ENCODE measurements around the gene MCC.

MCC gene

DNA sequence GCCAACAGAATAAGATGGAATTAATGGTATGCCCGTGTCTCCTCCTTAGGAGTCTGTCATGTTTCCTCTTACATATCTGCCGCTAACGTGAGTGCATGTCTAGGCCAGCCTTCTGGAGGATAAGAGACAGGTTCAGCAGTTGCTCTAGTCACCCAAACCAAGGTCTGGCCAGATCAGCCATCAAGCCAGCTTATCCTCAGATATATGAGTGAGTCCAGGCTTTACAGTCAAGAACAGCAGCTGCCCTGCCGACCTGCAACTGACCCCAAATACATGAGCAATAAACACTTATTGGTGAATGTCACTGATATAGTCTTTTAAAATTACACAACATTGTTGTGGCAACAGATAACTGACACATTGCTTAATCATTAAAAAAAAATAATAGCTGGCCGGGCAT is 177.0 kb downstream of the MCC start:
- Histone ChIP-seq H3K9me3 (ENCODE audit: control insufficient read depth, low read depth, low read length) (no peaks in the 10 kb centered on the region), H3K27ac (ENCODE audit: low read length) (no peak overlapping the region), H3K4me3 (ENCODE audit: low read length) (no peak overlapping the region), H3K9ac (ENCODE audit: low read length) (no peak overlapping the region), H3K4me1 (ENCODE audit: control insufficient read depth, low read depth, low read length) (no peaks in the 10 kb centered on the region), H3K27me3 (ENCODE audit: control insufficient read depth, insufficient read depth, low read length) (no peaks in the 10 kb centered on the region), H3K36me3 (ENCODE audit: control insufficient read depth, low read depth, low read length) (no peaks in the 10 kb centered on the region)

DNA sequence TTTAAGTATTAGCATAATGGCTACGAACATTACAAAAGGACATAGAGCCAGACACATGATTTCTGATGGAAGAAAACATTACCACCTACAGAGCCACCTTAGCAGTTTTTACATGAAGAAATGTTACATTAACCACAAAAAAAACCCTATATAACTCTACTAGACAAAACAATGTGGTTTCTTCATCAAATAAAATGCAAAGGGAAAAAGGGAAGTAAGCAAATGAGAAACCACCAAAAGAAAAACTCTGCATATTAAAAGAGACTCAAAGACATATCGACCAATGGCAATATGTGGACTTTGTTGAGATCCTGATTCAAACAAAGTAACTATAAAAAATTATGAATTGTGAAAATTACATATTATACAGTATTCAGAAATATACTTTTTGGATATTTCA is 186.1 kb downstream of the MCC start:
- Histone ChIP-seq H3K36me3 (ENCODE audit: control insufficient read depth, low read depth, low read length) (no peaks in the 10 kb centered on the region), H3K27ac (ENCODE audit: low read length) (no peak overlapping the region), H3K27me3 (ENCODE audit: control insufficient read depth, insufficient read depth, low read length) (no peaks in the 10 kb centered on the region), H3K9me3 (ENCODE audit: control insufficient read depth, low read depth, low read length) (no peaks in the 10 kb centered on the region), H3K4me3 (ENCODE audit: low read length) (no peak overlapping the region), H3K9ac (ENCODE audit: low read length) (no peak overlapping the region), H3K4me1 (ENCODE audit: control insufficient read depth, low read depth, low read length) (peaks cover 4% of the 10 kb centered on the region)

DNA sequence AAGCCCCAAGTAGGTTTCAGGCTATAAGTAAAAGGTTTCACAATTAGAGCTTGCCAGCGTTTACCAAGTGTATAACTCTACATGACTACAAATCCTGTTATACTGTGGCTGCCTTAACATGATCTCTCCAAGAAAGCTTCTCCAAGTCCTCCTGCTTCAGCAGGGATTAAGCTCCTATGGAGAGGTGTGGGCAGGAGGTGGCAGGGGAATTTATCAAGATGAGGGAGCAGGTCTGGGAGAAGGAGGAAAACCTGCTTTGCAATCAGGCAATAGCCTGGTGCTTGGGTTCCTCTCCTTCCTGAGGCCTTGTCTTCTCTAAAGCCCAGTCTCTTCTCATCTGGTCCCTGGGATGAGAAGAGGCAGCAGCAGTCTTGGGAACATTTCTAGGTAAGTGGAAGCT is 188.7 kb downstream of the MCC start:
- H3K36me3 ChIP-seq (ENCODE audit: control insufficient read depth, low read depth, low read length) = no peaks in the 10 kb centered on the region
- H3K4me3 ChIP-seq (ENCODE audit: low read length) = no peak overlapping the region
- H3K27me3 ChIP-seq (ENCODE audit: control insufficient read depth, insufficient read depth, low read length) = peaks cover 8% of the 10 kb centered on the region
- H3K9me3 ChIP-seq (ENCODE audit: control insufficient read depth, low read depth, low read length) = no peaks in the 10 kb centered on the region
- H3K9ac ChIP-seq (ENCODE audit: low read length) = no peak overlapping the region
- no peak overlapping the region for H3K27ac ChIP-seq (ENCODE audit: low read length)
- H3K4me1 ChIP-seq (ENCODE audit: control insufficient read depth, low read depth, low read length) = peaks cover 15% of the 10 kb centered on the region

DNA sequence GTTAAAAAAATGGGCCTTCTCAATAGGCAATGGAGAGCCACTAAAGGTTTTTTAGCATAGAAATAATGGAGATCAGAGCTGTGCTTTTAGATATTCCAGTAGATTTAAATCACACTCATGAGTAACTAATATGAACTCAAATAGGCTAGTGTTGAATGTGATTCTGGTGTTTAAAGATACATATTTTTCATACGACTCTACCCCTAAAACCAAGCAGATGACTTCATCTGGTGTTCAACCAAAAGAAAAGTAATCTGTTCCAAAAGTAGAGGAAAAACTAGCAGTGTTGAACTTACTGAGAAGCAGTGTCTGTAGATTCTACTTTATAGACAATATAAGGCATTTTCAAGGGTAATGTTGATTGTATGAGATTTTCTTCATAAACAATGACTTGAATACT is 191.6 kb downstream of the MCC start:
- H3K27ac ChIP-seq (ENCODE audit: low read length) = no peak overlapping the region

DNA sequence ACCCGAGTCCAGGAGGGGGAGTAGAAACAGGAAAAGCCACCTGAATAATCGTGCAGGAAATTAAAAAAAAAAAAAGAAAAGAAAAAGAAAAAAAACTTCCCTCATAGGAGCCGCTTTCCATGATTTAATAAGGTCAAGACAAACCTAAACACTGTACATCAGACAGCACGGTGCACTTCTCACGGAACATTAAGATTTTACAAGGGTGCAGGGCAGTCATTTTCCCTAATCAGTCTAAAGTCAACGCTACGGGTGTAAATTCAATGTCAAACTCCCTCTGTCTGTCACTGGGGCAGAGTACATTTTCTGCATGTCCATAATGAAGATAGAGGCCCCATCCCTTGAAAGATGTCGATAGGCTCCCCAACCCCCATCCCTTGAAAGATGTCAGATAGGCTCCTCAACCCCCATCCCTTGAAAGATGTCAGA is 193.1 kb downstream of the MCC start:
- no peak overlapping the region for H3K27ac ChIP-seq (ENCODE audit: low read length)
- peak overlapping the region; percentile 98 for H3K4me3 ChIP-seq (ENCODE audit: low read length)
- no peaks in the 10 kb centered on the region for H3K9me3 ChIP-seq (ENCODE audit: control insufficient read depth, low read depth, low read length)
- no peaks in the 10 kb centered on the region for H3K36me3 ChIP-seq (ENCODE audit: control insufficient read depth, low read depth, low read length)
- peaks cover 31% of the 10 kb centered on the region for H3K4me1 ChIP-seq (ENCODE audit: control insufficient read depth, low read depth, low read length)
- H3K27me3 ChIP-seq (ENCODE audit: control insufficient read depth, insufficient read depth, low read length) = peaks cover 8% of the 10 kb centered on the region
- peak overlapping the region; percentile 69 for H3K9ac ChIP-seq (ENCODE audit: low read length)

More for the DNA sequence above, 191.6 kb downstream of the MCC start:
- Histone ChIP-seq H3K4me3 (ENCODE audit: low read length) (no peak overlapping the region), H3K4me1 (ENCODE audit: control insufficient read depth, low read depth, low read length) (peaks cover 24% of the 10 kb centered on the region), H3K9me3 (ENCODE audit: control insufficient read depth, low read depth, low read length) (no peaks in the 10 kb centered on the region), H3K36me3 (ENCODE audit: control insufficient read depth, low read depth, low read length) (no peaks in the 10 kb centered on the region), H3K9ac (ENCODE audit: low read length) (no peak overlapping the region), H3K27me3 (ENCODE audit: control insufficient read depth, insufficient read depth, low read length) (peaks cover 8% of the 10 kb centered on the region)

DNA sequence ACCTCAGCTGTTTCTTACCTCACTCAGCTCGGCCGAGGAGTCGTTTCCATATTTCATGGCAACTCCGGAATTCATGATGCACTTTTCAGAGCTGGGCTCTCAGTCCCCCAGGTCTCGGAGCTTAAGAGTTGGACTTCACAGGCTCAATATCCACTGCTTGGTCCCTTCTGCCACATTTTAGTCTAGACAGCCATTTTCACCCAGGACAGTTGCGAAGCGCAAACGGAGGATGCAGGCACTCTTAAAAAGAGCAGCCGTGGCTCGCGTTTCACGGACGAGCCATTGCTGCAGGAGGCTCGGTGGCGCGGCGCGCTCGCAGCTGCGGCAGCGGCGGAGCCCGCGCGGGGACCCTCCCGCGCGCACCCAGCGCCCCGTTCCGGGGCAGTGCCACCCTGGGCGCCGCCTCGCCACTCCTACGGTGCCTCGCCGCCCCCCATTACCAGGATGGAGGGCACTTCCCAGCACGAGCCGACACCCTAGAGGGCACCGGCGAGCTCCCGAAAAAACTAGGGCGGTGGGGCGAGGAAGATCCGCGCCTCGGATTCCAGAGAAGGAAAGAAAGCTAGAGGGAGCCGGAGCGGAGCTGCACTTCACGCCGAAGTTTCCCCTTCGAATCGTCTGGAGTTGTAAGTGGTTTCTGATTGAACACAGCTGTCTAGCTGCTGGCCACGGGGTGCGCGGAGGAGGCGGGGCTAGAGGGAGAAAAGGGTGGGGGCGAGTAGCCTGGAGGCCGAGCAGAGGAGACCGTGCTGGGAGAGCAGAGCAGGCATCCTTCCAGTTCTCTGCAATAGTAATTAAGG is 193.7 kb downstream of the MCC start:
- H3K27ac ChIP-seq (ENCODE audit: low read length) = no peak overlapping the region
- peaks cover 8% of the 10 kb centered on the region for H3K27me3 ChIP-seq (ENCODE audit: control insufficient read depth, insufficient read depth, low read length)
- peak overlapping the region; percentile 69 for H3K9ac ChIP-seq (ENCODE audit: low read length)
- peak overlapping the region; percentile 98 for H3K4me3 ChIP-seq (ENCODE audit: low read length)
- H3K36me3 ChIP-seq (ENCODE audit: control insufficient read depth, low read depth, low read length) = no peaks in the 10 kb centered on the region
- H3K9me3 ChIP-seq (ENCODE audit: control insufficient read depth, low read depth, low read length) = no peaks in the 10 kb centered on the region
- H3K4me1 ChIP-seq (ENCODE audit: control insufficient read depth, low read depth, low read length) = peaks cover 37% of the 10 kb centered on the region

DNA sequence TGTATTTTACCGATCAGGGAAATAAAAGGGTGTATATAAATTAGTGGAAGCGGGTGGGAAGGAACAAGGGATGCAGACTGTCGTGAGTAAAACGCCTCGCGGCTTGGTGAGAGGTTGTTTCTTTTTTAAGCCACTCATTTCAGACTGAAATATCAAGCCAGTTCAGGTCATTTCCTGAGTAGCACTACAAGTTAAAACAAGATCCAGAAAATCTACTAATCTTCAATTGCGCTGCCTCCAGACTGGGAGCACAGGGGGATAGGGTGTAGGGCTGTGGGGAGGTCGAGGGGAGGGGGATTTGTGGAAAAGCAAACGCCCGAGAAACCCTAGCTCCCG is 194.3 kb downstream of the MCC start:
- Histone ChIP-seq H3K4me3 (ENCODE audit: low read length) (peak overlapping the region; percentile 98), H3K27ac (ENCODE audit: low read length) (no peak overlapping the region), H3K9me3 (ENCODE audit: control insufficient read depth, low read depth, low read length) (no peaks in the 10 kb centered on the region), H3K27me3 (ENCODE audit: control insufficient read depth, insufficient read depth, low read length) (peaks cover 8% of the 10 kb centered on the region), H3K9ac (ENCODE audit: low read length) (peak overlapping the region; percentile 69), H3K36me3 (ENCODE audit: control insufficient read depth, low read depth, low read length) (no peaks in the 10 kb centered on the region), H3K4me1 (ENCODE audit: control insufficient read depth, low read depth, low read length) (peaks cover 40% of the 10 kb centered on the region)

DNA sequence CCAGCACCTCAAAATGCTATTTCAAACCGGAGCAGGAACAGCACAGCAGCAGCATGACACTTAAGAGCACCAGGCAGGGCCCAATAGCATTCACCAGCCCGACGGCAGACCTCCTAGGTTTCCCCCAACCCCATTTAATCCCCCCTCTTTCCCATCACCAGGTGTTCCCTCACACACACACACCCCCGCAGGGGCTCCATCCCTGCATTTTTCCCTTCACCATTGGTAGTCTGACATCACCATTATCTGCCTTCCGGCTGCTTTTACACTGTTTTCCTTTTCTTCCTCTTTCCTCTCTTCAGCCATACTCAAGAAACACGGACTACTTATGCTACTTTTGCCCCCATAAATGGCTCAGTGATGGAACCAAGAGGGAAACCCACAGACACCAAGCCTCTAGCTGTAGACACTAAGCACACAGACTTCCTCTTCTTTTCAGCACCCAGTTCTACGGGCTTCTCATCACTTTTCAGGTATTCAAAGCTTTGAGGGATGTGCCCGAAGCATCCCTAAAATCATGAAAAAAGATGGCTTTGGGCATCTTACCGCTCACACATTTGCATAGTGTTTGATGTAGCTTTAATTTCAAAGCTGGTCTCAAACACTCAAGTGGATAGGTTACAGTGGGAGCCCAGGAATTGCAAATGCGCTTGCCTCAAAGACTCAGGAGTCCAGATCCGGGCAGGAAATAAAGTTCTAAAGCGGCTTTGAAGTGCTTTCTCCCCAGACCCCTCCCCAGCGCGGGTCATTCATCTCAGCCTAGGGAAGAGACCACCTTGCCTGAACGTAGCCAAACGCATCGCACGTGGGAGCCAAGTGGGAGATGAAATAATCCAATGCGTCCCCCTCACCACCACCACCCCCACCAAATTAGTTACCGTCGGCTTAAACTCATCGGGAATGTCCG is 194.9 kb downstream of the MCC start:
- peak overlapping the region; percentile 98 for H3K4me3 ChIP-seq (ENCODE audit: low read length)
- no peaks in the 10 kb centered on the region for H3K9me3 ChIP-seq (ENCODE audit: control insufficient read depth, low read depth, low read length)
- peaks cover 8% of the 10 kb centered on the region for H3K27me3 ChIP-seq (ENCODE audit: control insufficient read depth, insufficient read depth, low read length)
- H3K9ac ChIP-seq (ENCODE audit: low read length) = peak overlapping the region; percentile 69
- peak overlapping the region; percentile 24 for H3K27ac ChIP-seq (ENCODE audit: low read length)
- no peaks in the 10 kb centered on the region for H3K36me3 ChIP-seq (ENCODE audit: control insufficient read depth, low read depth, low read length)
- H3K4me1 ChIP-seq (ENCODE audit: control insufficient read depth, low read depth, low read length) = peaks cover 44% of the 10 kb centered on the region

DNA sequence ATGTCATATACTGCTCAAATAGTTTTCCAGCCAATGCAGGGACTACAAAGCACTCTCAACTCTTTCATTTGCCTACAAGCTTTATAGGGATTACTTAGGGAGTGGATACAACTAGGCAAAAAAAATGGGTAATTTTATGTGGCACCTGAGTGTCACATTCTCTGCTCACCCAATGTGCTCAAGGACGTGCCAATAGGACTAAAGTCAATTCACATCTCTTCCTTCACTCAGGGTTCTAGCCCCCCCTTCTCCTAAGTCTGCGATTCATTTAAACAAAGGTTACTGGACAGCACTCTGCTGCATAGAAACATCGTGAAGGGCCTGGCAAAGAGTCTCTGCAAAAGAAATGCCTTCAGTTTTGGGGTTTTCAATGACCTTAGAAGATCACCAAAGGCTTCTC is 195.8 kb downstream of the MCC start:
- Histone ChIP-seq H3K27ac (ENCODE audit: low read length) (peak overlapping the region; percentile 24), H3K4me1 (ENCODE audit: control insufficient read depth, low read depth, low read length) (peaks cover 44% of the 10 kb centered on the region), H3K36me3 (ENCODE audit: control insufficient read depth, low read depth, low read length) (no peaks in the 10 kb centered on the region), H3K9ac (ENCODE audit: low read length) (peak overlapping the region; percentile 69), H3K27me3 (ENCODE audit: control insufficient read depth, insufficient read depth, low read length) (peaks cover 8% of the 10 kb centered on the region), H3K9me3 (ENCODE audit: control insufficient read depth, low read depth, low read length) (no peaks in the 10 kb centered on the region), H3K4me3 (ENCODE audit: low read length) (peak overlapping the region; percentile 98)

DNA sequence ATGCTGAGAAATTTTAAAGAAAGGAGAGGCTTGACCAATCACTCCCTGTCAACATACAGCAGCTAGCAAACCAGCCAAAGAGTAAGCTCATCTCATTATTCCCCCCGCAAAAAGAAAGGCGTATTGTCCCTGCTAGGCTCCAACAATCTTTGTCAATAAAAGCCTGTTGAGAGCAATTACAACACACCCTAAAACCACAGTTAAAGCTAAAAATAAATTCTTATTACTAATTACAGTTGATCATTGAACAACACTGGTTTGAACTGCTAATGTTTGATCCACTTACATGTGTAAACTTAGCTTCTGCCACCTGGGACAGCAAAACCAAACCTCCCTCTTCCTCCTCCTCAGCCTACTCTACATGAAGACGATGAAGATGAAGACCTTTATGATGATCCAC is 204.7 kb downstream of the MCC start:
- Histone ChIP-seq H3K9me3 (ENCODE audit: control insufficient read depth, low read depth, low read length) (no peaks in the 10 kb centered on the region), H3K27ac (ENCODE audit: low read length) (no peak overlapping the region), H3K4me3 (ENCODE audit: low read length) (no peak overlapping the region), H3K27me3 (ENCODE audit: control insufficient read depth, insufficient read depth, low read length) (no peaks in the 10 kb centered on the region), H3K36me3 (ENCODE audit: control insufficient read depth, low read depth, low read length) (no peaks in the 10 kb centered on the region), H3K9ac (ENCODE audit: low read length) (no peak overlapping the region), H3K4me1 (ENCODE audit: control insufficient read depth, low read depth, low read length) (peaks cover 22% of the 10 kb centered on the region)

DNA sequence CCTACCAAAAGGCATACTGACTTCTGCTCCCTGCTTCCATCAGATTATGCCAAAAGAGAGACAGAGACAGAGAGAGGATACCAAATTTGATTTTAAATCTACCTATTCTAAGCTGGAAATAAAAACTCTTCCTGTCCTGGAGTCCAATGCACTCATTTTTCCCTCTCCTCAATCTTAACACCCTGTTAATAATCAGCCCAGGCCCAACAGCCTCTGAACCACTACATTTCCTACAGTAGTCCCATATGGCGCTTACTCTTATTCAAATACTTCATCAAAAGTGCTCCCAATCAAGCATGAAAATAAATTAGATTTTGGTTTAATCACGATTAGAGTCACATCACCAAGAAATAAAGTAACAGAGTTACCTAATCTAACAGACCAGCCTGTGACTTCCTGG is 205.8 kb downstream of the MCC start:
- Histone ChIP-seq H3K27ac (ENCODE audit: low read length) (no peak overlapping the region), H3K9ac (ENCODE audit: low read length) (no peak overlapping the region), H3K9me3 (ENCODE audit: control insufficient read depth, low read depth, low read length) (no peaks in the 10 kb centered on the region), H3K27me3 (ENCODE audit: control insufficient read depth, insufficient read depth, low read length) (no peaks in the 10 kb centered on the region), H3K36me3 (ENCODE audit: control insufficient read depth, low read depth, low read length) (no peaks in the 10 kb centered on the region), H3K4me1 (ENCODE audit: control insufficient read depth, low read depth, low read length) (peaks cover 23% of the 10 kb centered on the region), H3K4me3 (ENCODE audit: low read length) (no peak overlapping the region)
